GM18526 (cell line): ENCODE results near the gene GCNT4.

Experiments
- POLR2A ChIP-seq: IDR thresholded peaks from 3 replicates; pipeline ENCODE4 v1.6.1; 2011; ENCODE audit not compliant: insufficient read length; ENCODE audit errors: extremely low read depth

The GCNT4 gene, protein sequence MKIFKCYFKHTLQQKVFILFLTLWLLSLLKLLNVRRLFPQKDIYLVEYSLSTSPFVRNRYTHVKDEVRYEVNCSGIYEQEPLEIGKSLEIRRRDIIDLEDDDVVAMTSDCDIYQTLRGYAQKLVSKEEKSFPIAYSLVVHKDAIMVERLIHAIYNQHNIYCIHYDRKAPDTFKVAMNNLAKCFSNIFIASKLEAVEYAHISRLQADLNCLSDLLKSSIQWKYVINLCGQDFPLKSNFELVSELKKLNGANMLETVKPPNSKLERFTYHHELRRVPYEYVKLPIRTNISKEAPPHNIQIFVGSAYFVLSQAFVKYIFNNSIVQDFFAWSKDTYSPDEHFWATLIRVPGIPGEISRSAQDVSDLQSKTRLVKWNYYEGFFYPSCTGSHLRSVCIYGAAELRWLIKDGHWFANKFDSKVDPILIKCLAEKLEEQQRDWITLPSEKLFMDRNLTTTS

DNA sequence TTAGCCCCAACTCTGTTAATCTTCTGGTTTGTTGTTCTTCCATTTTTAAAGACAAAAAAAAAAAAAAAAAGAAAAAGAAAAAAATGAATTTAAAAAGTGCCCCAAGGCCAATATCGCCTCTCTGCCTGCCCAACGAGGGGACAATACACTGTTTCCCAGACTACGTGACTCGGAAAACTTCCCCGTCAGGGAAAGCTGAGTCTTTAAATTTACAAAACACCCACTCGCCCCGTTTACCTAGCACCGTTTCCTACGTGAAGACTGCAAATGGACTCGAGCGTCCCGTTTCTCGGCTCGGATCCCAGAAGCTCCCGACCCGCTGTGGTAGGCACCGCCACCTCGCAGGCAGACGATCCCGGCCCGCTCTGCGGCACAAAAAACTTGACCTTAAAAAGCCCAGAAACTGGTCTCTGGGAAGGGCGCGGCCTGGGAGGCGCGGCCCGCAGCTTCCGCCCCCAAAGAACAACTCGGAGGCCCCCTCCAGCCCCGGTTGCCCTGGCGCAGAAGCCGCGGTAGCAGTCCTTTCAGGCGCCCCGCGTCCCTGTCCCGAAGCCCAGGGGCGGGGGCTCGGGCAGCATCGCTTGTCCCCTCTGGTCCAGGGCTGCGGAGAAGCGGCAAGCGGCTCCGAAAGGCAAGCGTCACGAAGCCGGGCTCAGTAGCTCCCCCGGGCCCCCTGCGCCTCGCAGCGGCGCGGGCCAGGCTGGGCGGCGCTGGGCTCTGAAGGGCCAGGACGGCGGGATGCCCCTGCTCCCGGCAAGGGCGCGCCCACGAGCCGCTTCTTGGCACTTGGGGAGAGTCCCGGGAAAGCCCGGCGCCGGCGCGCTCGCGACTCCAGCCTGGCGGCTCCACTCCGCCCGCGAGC is at the start of gene GCNT4:
Gene GCNT4 (minus strand): TSS at position 367 of the 862 bp plus-strand sequence. CDS start 22,521 bp downstream, outside the sequence.
- TF ChIP-seq POLR2A: no peak

GRCh38 chr5:75091597-75091996 is 39.2 kb upstream of the GCNT4 start:
- no peak for TF ChIP-seq POLR2A

GRCh38 chr5:75089662-75090061 is 37.3 kb upstream of the GCNT4 start:
- TF ChIP-seq POLR2A: no peak

DNA sequence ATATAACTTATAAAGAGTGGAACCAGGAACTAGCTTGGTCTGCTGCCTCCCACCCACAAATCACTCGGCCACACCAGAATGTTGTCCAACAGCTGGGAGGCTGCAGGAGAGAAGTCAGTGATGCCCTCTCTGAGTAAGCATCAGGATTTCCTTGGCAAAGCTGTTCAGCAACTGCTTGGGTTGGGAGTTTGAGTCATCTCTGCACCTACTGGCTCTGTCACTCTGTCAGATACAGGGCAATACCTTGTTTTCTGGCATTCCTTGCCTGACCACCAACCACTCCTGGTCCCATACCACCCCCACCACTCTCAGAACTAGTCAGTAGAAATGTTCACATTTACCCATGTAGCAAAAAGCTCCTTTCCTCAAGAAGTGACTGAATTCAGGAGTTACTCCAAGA is 36.8 kb upstream of the GCNT4 start:
- no peak for TF ChIP-seq POLR2A

DNA sequence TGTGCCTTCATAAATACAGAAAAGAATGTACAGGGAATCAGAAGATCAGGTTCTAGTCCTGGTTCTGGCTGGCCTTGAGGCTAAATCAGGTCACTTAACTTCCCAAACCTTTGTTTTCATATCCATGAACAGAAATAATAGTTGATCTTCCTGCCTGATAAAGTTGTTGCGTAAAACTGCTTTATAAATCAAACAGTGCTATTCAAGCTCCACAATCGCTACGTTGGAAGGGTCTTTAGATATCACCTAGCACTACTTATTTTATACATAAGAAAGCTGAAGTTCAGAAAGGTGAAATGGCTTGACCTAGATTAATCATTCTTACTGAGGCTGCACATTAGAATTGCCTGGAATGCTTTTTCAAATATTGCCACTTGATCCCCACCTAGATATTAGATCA is 36.3 kb upstream of the GCNT4 start:
- TF ChIP-seq POLR2A: no peak

DNA sequence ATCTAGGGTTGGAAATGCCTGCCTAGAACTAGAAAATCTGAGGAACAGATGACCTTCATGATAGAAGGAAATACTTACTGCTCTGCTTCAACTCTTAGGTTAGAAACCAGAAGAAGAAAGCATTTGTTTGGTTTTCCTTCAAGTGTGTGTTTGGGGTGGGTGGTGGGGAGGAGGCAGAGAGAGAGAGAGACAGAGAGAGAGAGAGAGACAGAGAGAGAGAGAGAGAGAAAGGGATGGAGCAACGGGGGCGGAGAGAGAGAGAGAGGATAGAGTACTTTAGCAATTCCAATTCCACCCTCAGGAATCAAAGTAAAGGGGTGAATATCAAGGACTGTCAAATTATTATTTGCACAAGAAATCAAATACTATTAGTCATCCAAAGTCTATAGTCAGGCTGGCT is 29.2 kb upstream of the GCNT4 start:
- TF ChIP-seq POLR2A: no peak

GRCh38 chr5:75078027-75078426 is 25.7 kb upstream of the GCNT4 start:
- TF ChIP-seq POLR2A: no peak

GRCh38 chr5:75072061-75072460 is 19.7 kb upstream of the GCNT4 start:
- TF ChIP-seq POLR2A: no peak

DNA sequence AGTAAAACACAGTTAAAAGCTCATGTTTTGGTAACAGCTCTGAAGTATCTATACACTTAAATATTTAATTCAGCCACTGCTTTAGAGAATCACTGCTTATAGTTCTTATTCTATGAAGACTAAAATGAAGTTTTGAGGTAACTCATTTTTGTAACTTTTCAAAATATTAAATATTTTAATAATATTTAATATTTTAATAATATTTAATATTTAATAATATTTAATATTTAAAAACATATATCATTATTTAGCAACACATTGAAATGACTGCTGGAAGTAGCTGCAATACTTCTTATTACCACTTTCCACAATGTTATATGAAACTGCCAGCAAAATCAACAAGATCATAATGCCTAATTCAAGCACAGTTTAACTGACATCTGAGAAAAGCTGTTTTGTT is 18.7 kb upstream of the GCNT4 start:
- no peak for TF ChIP-seq POLR2A

GRCh38 chr5:75067434-75067833 is 15.1 kb upstream of the GCNT4 start:
- no peak for TF ChIP-seq POLR2A

GRCh38 chr5:75062925-75063531 is 10.7 kb upstream of the GCNT4 start:
- no peak for TF ChIP-seq POLR2A

DNA sequence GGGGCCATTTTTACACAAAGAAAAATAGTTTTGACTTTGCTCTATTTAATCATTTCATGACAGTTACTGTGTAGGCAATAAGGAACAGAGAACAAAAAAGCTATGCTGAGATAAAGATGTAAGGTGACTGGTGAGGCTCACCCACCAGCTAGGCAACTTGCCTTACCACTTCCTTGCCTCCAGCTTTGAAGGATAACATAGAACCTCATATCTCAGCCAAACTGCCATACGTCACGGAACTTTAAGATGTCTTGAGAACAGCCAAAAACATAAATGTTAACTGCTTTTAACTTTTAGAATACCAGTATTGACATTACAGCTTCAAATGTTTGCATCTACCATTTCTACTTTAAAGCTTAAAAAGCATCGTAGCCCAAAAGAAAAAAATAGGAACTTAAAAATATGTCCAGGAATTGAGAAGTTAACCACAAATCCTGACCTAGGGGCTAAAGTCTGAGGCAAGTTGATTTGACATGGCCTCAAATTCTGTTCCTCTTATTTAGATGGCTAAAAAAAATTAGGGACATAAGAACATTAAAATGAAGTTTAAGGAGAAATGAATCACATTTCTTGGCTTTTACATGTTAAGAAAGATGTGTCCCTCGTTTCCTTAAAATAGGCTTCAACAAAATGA is 7.7 kb upstream of the GCNT4 start:
- no peak for TF ChIP-seq POLR2A

DNA sequence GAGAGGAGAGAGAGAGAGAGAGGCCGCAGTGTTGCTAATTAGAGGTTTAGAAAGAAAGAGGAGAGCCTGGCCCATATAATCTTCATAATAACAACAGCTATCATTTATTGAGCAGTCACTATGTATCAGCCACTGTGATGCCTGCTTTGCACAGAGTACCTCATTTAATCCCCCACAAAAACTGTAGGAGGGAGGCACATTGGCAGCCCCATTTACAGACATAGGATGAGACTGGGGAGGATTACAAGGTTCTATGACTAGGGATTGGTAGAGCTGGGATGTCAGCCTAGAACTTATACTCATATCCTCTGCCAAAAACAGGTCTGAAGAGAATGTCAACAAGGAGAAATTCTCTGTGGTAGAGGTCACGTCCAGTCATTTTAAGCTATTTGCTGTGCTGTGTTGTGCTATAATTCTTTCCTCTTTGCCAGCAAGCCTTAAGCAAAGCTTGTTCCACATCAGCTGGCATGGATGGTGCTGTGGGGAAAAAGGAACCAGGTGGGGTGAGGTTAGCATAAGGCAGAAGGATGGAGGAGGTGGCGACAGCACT is 6.7 kb upstream of the GCNT4 start:
- no peak for TF ChIP-seq POLR2A

- TF ChIP-seq POLR2A: no peak
Measured at GRCh38 chr5:75057561-75057960, 5.2 kb upstream of the GCNT4 start.

DNA sequence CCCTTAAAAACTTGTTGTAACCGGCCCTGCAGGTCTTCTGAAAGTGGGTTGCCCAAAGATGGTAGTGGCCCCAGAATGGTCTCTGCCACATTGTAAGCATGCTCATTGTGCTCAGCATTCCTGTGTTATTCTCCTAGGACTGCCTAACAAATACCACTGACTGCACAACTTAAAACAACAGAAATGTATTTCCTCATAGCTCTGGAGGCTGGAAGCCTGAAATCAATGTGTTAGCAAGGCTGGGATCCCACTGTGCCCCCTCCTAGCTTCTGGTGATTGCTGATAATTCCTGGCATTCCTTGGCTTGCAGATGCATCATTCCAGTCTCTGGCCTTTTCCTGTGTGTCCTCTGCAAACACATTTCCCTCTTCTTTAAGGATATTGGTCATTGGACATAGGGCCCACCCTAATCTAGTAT is 3.4 kb upstream of the GCNT4 start:
- no peak for TF ChIP-seq POLR2A
